Heart right ventricle (tissue), 16 donors: Measurements from ENCODE around the gene KCNMB2. TPM values are rescaled to one million over a fixed set of nuclear protein-coding genes. Genes with fewer than 3 reads are reported as not detected.
A peak's percentile ranks its signal among the peaks of the same experiment; 100 is the strongest.

ENCODE experiments used
- ATAC-seq, 8 donors: fragments of 200-7000 bp; cut with Tn5 transposase; one replicate each; pipeline ENCODE4 v1.9.1; 2020; ENCODE audit warnings: mild to moderate bottlenecking in 8 of 8, moderate library complexity in 8 of 8, moderate number of reproducible peaks in 1 of 8
- DNase-seq, 2 donors: peaks; one replicate each; pipeline ENCODE4 v3.0.0-alpha.2; 2020
- H3K27ac ChIP-seq, 10 donors: fragments of 200-600 bp; sonication (generic) in 2 of 10; one replicate each; pipeline versions ENCODE4 v1.5.0 to v1.8.0; 2020 to 2022; ENCODE audit warnings: mild to moderate bottlenecking in 3 of 10
- H3K27me3 ChIP-seq, 7 donors: fragments of 200-600 bp; one replicate each; pipeline ENCODE4 v1.8.0; 2021 to 2022; ENCODE audit warnings: mild to moderate bottlenecking in 2 of 7
- H3K36me3 ChIP-seq, 9 donors: fragments of 200-600 bp; sonication (generic) in 1 of 9; one replicate each; pipeline versions ENCODE4 v1.5.0 to v1.8.0; 2020 to 2022; ENCODE audit warnings: mild to moderate bottlenecking in 2 of 9
- H3K4me1 ChIP-seq, 9 donors: fragments of 200-600 bp; sonication (generic) in 1 of 9; one replicate each; pipeline versions ENCODE4 v1.5.0 to v1.8.0; 2020 to 2022; ENCODE audit warnings: mild to moderate bottlenecking in 4 of 9
- H3K4me3 ChIP-seq, 10 donors: fragments of 200-600 bp; sonication (generic) in 2 of 10; one replicate each; pipeline versions ENCODE4 v1.5.0 to v1.8.0; 2020 to 2022; ENCODE audit warnings: mild to moderate bottlenecking in 7 of 10, moderate library complexity in 2 of 10
- H3K9me3 ChIP-seq, 11 donors: fragments of 200-600 bp in 10 of 11; sonication (generic) in 2 of 11; one replicate each; pipeline versions ENCODE4 v1.5.0 to v1.8.0; 2013 to 2022; ENCODE audit warnings: mild to moderate bottlenecking in 2 of 11, control low read depth in 1 of 11, moderate library complexity in 1 of 11
- WGBS, 2 donors: extraction: QIAGEN DNeasy Blood & Tissue Kit; methylation state at CpG; one replicate each; pipeline ENCODE4 v1.1.7; 2013; ENCODE audit warnings: inconsistent platforms in 1 of 2; 5-methylcytosine and 5-hydroxymethylcytosine counted together
- intact Hi-C, 10 donors: fragments of 100-400 bp; cut with DNase I; formaldehyde crosslinking; loops; one replicate each; pipeline versions ENCODE4 v1.11.1 to v1.14.2; 2022
- polyA plus RNA-seq, 2 donors: library from polyadenylated mRNA; stranded (reverse); fragments of 200-250 nt; gene quantifications; one replicate each; pipeline ENCODE4 v1.2.3, GENCODE V29; 2013
- total RNA-seq, 10 donors: library from RNA; stranded (reverse); fragmentation: NEBNext Ultra II Directional in 3 of 10; extraction: Animal tissue kit (Norgen Biotek cat#: 25700) in 3 of 10; gene quantifications; one replicate each; pipeline versions ENCODE4 v1.2.1 to v1.2.4, GENCODE V29; 2021 to 2023
- TF ChIP-seq, protein P1 (sequence below), 9 donors: fragments of 200-600 bp; sonication (generic) in 2 of 9; IDR thresholded peaks; one replicate each; pipeline versions ENCODE4 v1.5.0 to v1.8.0; 2021 to 2022; ENCODE audit warnings: antibody characterized with exemption in 9 of 9, mild to moderate bottlenecking in 5 of 9, moderate library complexity in 1 of 9
- donor health status: Arrhythmogenic right ventricular cardiomyopathy.
- donor health status: ischemic (EF 13 %, LVEDD 7.1; RV severe dilation, severe dysfunction).
- donor health status: healthy with polysubstance abuse.
- donor health status: DM: no; HTN: yes; CAD: no.
- donor health status: DM: no; HTN: no; CAD: no.
- donor health status: ischemic (EF 25% LVEDD 6.9; RV normal size, moderate dysfunction).
- donor health status: ischemic (EF 25% LVEDD 5.7; RV mildly dilated, moderate dysfunction).
- donor health status: healthy.
- donor health status: DM: yes; HTN: yes; CAD: no.
- donor health status: Ischemic cardiomyopathy.
- donor health status: ischemic (EF 35%, LVEDD 5.7; RV mildly dilated, moderate dysfunction).
- donor health status: nonischemic (EF 11% LVEDD 7.7; RV severe dilation, severe dysfunction).
- donor health status: DM: yes; HTN: yes; CAD: no.
- donor health status: PGD.
- donor health status: ischemic (EF 29% LVEDD 5.4; RV normal size, mild dysfunction).
- donor health status: nonischemic (EF 23%, LVEDD 6.1; RV moderate dilation, normal function).

Gene KCNMB2
- total and polyA plus RNA-seq, 12 donors, result 0.55 to 9.2 (median 3.6) TPM

DNA sequence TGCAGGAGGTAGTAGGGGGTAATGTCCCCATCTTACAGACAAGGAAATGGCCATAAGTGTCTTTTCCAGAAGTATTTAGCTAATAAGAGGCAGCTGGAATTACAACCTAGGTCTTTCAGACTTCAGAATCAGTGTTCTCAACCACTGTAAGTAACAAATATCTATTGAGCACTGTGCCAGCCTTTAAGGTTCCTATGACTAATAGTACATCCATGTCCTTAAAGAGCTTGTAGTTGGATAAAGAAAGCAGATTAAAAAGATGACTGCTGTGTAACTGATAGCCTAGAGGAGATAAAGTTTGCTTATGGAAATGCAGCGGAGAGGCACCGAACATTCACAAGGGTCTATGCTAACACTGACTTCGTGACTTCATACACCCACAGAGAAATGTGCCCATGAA, 136.0 kb downstream of the KCNMB2 start:
- Histone ChIP-seq H3K27ac (peak overlapping the region in 6 of 10 donors; percentile 48 to 69 (median 58)), H3K9me3 (peaks cover 0 to 4% (median 0%) of the 10 kb centered on the region in 11 donors), H3K4me1 (peaks cover 3 to 50% (median 24%) of the 10 kb centered on the region in 9 donors), H3K27me3 (no peaks in the 10 kb centered on the region), H3K4me3 (no peak overlapping the region), H3K36me3 (no peaks in the 10 kb centered on the region)
- intact Hi-C loops, result loop anchor here in 2 of 10 donors (10.0 kb wide), 2 partner anchors 157 to 217 kb away; no protein-coding TSS in a partner anchor
- WGBS, 2 donors, result 63 to 79% methylated on average over 3 of the region's 3 CpGs
- DNase-seq, result no peak
- TF ChIP-seq, protein P1, sequence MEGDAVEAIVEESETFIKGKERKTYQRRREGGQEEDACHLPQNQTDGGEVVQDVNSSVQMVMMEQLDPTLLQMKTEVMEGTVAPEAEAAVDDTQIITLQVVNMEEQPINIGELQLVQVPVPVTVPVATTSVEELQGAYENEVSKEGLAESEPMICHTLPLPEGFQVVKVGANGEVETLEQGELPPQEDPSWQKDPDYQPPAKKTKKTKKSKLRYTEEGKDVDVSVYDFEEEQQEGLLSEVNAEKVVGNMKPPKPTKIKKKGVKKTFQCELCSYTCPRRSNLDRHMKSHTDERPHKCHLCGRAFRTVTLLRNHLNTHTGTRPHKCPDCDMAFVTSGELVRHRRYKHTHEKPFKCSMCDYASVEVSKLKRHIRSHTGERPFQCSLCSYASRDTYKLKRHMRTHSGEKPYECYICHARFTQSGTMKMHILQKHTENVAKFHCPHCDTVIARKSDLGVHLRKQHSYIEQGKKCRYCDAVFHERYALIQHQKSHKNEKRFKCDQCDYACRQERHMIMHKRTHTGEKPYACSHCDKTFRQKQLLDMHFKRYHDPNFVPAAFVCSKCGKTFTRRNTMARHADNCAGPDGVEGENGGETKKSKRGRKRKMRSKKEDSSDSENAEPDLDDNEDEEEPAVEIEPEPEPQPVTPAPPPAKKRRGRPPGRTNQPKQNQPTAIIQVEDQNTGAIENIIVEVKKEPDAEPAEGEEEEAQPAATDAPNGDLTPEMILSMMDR (IDR thresholded peaks at IDR 0.05), result no peak
- no peak for ATAC-seq

DNA sequence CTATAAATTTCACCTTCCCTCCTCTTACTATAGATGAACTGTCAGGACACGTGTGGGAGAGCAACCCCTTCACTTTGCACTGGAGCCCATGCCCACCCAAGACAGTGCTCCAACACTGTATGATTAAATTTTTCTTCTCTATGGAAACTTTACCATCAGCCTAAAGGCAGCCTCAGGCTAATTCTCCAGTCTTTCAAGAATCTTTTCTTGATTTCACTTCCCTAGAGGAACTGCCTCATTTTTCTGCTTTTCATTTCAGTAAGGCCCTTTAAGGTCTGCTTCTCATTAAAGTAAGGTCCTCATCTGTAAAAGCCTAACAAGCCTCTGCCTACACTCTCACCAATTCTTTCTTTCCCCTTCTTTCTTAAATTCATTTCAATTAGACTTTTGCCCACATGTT, 137.3 kb downstream of the KCNMB2 start:
- intact Hi-C loops, result loop anchor here in 2 of 10 donors (10.0 kb wide), 2 partner anchors 159 to 219 kb away; no protein-coding TSS in a partner anchor
- TF ChIP-seq, protein P1 (IDR thresholded peaks at IDR 0.05), result no peak
- Histone ChIP-seq H3K36me3 (no peaks in the 10 kb centered on the region), H3K4me3 (no peak overlapping the region), H3K27me3 (no peaks in the 10 kb centered on the region), H3K4me1 (peaks cover 3 to 52% (median 25%) of the 10 kb centered on the region in 9 donors), H3K9me3 (no peaks in the 10 kb centered on the region), H3K27ac (no peak overlapping the region)
- DNase-seq (no peak), ATAC-seq (no peak)
- WGBS, 2 donors, result 87 to 88% methylated on average over 1 of the region's 1 CpG

DNA sequence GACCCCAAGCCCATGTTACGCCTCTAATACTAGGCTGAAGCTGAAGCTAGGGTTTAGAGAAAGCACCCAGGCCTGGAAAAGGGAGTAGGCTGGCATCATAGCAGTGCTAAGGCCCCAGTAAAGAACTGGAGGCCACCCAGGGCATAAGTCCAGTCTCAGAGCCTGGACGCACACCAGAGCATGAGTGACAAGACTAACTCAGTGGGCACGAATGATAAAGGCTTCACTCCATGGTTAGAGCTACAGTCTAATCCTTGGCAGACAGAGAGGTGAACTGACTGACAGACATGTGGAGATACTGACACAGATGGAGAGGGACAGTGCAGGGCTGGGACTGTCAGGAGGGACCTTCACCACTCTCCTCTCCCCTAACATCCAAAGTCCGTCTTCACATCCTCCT, 139.8 kb downstream of the KCNMB2 start:
- 68 to 76% methylated on average over 4 of the region's 4 CpGs for WGBS, 2 donors
- no peaks in the 10 kb centered on the region for H3K27me3 ChIP-seq
- H3K36me3 ChIP-seq, result no peaks in the 10 kb centered on the region
- TF ChIP-seq, protein P1 (IDR thresholded peaks at IDR 0.05), result no peak
- ATAC-seq (peak; percentile 58 to 93 (median 74)), DNase-seq (peak; percentile 41 to 45)
- H3K27ac ChIP-seq, result peak overlapping the region in 5 of 10 donors; percentile 20 to 70 (median 45)
- no peaks in the 10 kb centered on the region for H3K9me3 ChIP-seq
- intact Hi-C loops, result loop anchor here in 2 of 10 donors (10.0 kb wide), 2 partner anchors 161 to 221 kb away; no protein-coding TSS in a partner anchor
- no peak overlapping the region for H3K4me3 ChIP-seq
- H3K4me1 ChIP-seq, result peaks cover 0 to 41% (median 17%) of the 10 kb centered on the region in 9 donors

DNA sequence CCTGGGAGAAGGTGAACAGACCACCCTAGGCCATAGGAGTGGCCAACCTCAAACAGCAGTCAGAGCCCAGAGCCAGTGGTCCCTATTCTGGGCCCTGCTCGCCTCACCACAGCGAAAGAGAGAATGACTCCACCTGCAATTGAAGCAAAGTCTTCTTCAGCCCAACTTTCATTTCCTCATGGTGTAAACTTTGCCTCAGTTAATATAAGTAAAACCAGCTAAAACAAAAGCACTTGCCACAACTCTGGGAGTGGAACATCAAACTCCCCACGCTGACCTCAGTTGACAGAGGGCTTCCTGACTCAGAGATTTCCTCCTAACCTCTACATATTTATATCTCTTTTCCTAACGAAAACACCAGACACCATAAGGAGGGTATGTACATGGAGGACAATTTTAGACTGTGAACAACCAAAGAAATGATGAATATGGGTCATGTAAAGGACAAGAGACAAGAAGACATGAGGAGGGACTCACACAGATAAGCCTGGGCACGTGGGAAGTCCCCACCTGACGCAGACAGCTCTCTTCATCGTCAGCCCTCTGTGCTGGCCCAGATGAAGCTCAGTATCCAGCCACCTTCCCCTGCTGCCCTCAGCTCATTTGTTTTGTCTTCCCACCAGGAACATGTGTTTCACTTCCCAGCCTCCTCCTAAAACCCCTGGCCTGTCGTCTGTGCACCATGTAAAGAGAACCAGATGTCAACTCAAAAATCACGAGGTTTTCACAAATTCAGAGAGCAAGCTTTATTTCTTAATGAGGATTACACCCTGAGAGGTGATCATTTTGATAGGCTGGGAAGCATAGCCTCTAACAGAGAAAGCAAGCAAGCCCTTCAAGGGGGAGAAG, 140.9 kb downstream of the KCNMB2 start:
- peak in 1 of 8 donors; percentile 8 for ATAC-seq
- intact Hi-C loops, result loop anchor here in 2 of 10 donors (10.0 kb wide), 2 partner anchors 162 to 222 kb away; no protein-coding TSS in a partner anchor
- 54 to 58% methylated on average over 9 of the region's 9 CpGs for WGBS, 2 donors

More for the DNA sequence above, 140.9 kb downstream of the KCNMB2 start:
- peaks cover 0 to 30% (median 7%) of the 10 kb centered on the region in 9 donors for H3K4me1 ChIP-seq
- no peaks in the 10 kb centered on the region for H3K27me3 ChIP-seq
- peak overlapping the region in 2 of 10 donors; percentile 20 to 45 for H3K27ac ChIP-seq
- no peak for DNase-seq
- TF ChIP-seq, protein P1 (IDR thresholded peaks at IDR 0.05), result no peak
- no peak overlapping the region for H3K4me3 ChIP-seq
- H3K9me3 ChIP-seq, result no peaks in the 10 kb centered on the region
- no peaks in the 10 kb centered on the region for H3K36me3 ChIP-seq
